ENCODE data around the gene UBTD1.

The UBTD1 gene

DNA sequence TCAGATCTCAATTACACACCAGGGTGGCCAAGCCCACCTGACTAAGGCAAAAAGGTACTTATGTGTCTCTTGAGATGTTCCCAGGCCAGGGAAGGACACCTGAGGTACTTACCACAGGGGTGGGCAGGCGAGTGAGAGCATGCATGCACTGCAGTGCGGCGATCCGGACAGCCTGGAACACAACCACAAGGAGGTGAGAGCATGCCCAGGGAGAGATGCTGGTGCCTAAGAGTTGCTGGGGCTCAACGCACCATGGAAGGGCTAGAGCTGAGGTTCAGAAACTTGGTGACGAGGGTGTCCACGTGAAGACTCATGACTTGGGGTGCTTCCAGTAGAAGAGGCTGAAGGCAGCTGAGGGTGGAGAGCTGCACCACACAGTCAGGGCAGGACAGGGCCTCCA is 39.6 kb upstream of the UBTD1 start:
- H3K27ac ChIP-seq: no peak overlapping the region
- TF ChIP-seq, protein P1, sequence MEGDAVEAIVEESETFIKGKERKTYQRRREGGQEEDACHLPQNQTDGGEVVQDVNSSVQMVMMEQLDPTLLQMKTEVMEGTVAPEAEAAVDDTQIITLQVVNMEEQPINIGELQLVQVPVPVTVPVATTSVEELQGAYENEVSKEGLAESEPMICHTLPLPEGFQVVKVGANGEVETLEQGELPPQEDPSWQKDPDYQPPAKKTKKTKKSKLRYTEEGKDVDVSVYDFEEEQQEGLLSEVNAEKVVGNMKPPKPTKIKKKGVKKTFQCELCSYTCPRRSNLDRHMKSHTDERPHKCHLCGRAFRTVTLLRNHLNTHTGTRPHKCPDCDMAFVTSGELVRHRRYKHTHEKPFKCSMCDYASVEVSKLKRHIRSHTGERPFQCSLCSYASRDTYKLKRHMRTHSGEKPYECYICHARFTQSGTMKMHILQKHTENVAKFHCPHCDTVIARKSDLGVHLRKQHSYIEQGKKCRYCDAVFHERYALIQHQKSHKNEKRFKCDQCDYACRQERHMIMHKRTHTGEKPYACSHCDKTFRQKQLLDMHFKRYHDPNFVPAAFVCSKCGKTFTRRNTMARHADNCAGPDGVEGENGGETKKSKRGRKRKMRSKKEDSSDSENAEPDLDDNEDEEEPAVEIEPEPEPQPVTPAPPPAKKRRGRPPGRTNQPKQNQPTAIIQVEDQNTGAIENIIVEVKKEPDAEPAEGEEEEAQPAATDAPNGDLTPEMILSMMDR (conservative IDR thresholded peaks at IDR 0.05): no peak

DNA sequence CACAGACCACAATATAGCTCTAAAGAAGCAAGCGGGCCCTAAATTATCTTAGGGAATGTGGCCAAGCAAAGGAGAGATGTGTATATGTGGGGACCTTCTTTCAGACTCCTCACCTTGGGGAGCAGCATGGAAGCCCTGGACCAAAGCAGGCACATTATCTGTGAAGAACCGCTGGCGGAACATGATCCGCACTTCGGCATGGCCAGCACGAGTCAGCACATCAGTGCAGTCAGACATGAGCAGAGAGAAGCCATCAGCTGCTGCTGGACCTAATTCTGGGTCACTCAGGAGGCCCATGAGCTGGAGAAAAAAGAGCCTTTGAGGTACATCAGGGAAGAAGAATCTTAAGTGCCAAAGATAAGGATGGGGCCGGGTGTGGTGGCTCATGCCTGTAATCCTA is 38.8 kb upstream of the UBTD1 start:
- TF ChIP-seq, protein P1 (conservative IDR thresholded peaks at IDR 0.05): no peak
- no peak overlapping the region for H3K27ac ChIP-seq

DNA sequence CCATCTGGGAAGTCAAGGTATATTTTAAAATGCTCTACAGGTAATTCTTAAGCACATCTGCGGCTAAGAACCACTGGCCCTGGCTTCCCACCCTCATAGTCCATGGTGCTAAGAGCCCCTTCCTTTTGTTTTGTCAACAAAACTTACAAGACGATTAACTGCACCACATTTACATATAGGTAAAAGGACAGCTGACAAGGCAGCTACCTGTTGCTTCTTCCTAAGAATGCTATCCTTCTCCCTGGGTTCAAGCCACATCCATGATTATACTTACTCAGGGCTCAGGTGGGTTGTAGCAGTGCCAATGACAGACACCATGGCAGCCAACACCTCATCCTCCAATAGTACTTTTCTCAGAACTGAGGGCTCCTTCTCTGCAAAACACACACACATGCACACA is 36.4 kb upstream of the UBTD1 start:
- no peak overlapping the region for H3K27ac ChIP-seq
- TF ChIP-seq, protein P1 (conservative IDR thresholded peaks at IDR 0.05): no peak

DNA sequence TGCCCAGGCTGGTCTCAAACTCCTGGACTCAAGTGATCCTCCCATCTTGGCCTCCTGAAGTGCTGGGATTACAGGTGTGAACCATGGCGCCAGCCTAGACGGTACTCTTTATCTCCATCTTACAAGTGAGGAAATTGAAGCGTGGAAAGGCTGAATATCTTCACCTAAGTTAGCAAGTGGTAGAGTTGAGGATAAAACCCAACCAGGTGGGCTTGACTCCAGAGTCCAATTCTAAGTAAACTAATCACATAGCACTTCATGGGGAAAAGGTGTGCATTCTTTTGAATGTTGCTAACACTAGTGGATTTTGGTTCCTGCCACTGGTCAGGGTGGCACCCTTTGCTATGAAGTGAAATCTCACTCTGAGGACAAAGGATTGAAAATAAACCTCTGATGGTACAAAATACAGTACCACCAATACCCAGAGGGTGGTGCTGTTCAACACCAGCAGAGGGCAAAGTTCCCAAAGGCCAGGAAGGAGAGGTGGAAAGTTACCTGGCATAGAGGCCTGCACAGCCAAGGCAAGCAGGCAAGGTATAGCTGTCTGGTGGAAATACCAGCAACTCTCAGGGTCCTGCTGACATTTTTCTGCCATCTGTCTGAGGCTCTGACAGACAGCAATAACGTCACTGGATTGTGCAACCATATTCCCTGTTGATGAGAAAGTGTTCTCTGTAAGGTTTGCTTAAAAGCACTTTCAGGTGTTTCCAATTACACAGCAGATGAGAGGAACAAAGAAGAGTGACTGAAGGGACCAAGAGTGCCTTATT is 35.2 kb upstream of the UBTD1 start:
- H3K27ac ChIP-seq: peak overlapping the region; percentile 20; the same call in 1 of the 2 replicates
- TF ChIP-seq, protein P1 (conservative IDR thresholded peaks at IDR 0.05): peak; percentile 88

DNA sequence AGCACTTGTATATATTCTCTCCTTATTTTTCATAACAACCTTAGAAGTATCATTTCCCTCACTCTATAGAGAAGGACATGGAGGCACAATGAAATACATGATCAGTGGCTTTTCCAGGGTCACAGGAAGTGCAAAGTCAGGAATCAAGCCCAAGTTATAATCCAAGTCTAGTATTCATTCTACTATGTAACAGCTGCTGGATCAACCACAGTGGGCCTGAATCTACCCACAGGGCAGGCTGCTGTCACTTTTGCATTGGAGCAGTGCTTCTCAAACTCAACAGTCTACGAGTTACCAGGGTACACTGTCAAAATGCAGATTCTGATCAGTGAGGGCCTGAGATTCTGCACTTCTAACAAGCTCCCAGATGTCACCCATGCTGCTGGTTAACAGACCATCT is 34.5 kb upstream of the UBTD1 start:
- peak overlapping the region; percentile 20; the same call in 1 of the 2 replicates for H3K27ac ChIP-seq

DNA sequence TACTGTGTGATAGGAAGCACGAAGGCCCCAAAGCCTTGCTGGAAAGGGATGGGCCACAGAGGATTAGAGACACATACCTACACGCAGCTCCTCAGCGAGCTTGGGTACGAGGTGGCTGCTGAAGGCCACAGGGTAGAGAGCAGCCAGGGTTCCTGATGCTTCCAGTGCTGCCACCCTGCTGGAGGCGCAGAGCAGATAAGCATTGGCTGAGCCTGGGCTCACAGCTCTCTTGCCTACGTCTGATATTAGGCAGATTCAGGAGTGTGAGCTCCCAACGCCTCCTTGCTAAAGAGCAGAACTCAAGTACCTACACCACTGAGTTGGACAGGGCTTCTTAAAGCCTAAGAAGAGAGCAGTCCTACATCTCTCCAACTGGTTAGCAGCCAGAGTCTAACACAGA is 32.7 kb upstream of the UBTD1 start:
- H3K27ac ChIP-seq: no peak overlapping the region

More for the DNA sequence above, 34.5 kb upstream of the UBTD1 start:
- TF ChIP-seq, protein P1 (conservative IDR thresholded peaks at IDR 0.05): no peak

DNA sequence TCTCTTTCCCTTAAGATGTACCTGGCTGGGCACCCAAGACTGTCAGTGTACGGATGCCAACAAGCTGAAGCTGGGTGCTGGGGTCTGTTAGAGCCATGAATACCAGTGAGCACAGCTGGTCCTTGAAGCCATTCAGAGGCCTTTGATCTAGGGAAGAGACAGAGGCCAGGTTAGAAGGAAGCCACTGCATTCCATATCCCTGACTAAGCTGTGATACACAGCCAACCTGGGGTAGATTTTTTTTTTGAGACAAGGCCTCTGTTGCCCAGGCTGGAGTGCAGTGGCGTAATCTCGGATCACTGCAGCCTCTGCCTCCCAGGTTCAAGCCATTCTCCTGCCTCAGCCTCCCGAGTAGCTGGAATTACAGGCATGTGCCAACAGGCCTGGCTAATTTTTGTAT is 32.0 kb upstream of the UBTD1 start:
- TF ChIP-seq, protein P1 (conservative IDR thresholded peaks at IDR 0.05): no peak
- H3K27ac ChIP-seq: no peak overlapping the region

More for the DNA sequence above, 32.7 kb upstream of the UBTD1 start:
- TF ChIP-seq, protein P1 (conservative IDR thresholded peaks at IDR 0.05): no peak
